GM12865 (cell line): ENCODE measurements around the gene ACBD6.

Experiments
- DNase-seq: peaks from one replicate; pipeline ENCODE4 v3.0.0; 2010; ENCODE audit warnings: low read depth
- H3K4me3 ChIP-seq: 2 replicates; pipeline ENCODE4 v1.5.1; 2011; ENCODE audit warnings: mild to moderate bottlenecking, low read depth, low read length, control low read depth
- CTCF ChIP-seq: IDR thresholded peaks from 2 replicates; pipeline ENCODE4 v1.5.1; 2011; ENCODE audit warnings: low read length, control low read depth, low read depth, inconsistent platforms; ENCODE audit not compliant: insufficient read depth; ENCODE audit errors: missing control alignments

The ACBD6 gene

GRCh38 chr1:180376800-180377199 is 125.6 kb downstream of the ACBD6 start:
- no peak for DNase-seq
- H3K4me3 ChIP-seq, result no peak overlapping the region
- no peak for TF ChIP-seq CTCF

- no peak overlapping the region for H3K4me3 ChIP-seq
- TF ChIP-seq CTCF, result no peak
- no peak for DNase-seq
Measured at GRCh38 chr1:180376253-180376652, 126.1 kb downstream of the ACBD6 start.

GRCh38 chr1:180372728-180373127 is 129.6 kb downstream of the ACBD6 start:
- TF ChIP-seq CTCF, result no peak
- no peak for DNase-seq
- no peak overlapping the region for H3K4me3 ChIP-seq

- no peak overlapping the region for H3K4me3 ChIP-seq
- DNase-seq, result no peak
- no peak for TF ChIP-seq CTCF
Measured at GRCh38 chr1:180370597-180370996, 131.8 kb downstream of the ACBD6 start.

GRCh38 chr1:180370188-180370587 is 132.2 kb downstream of the ACBD6 start:
- DNase-seq, result no peak
- no peak overlapping the region for H3K4me3 ChIP-seq
- TF ChIP-seq CTCF, result no peak

- no peak for TF ChIP-seq CTCF
- DNase-seq, result no peak
- H3K4me3 ChIP-seq, result no peak overlapping the region
Measured at GRCh38 chr1:180369061-180369460, 133.3 kb downstream of the ACBD6 start.

GRCh38 chr1:180366371-180367068 is 135.9 kb downstream of the ACBD6 start:
- DNase-seq, result no peak
- TF ChIP-seq CTCF, result no peak
- H3K4me3 ChIP-seq, result no peak overlapping the region
